GM21390 (cell line): Measurements from ENCODE around the gene OTOP1.
"Not testable (repeated sequence)": the region's sequence is repeated elsewhere in the genome, so short reads cannot be mapped to it uniquely, and the experiment has no call there.

Source experiments
- ATAC-seq: cut with Tn5 transposase; IDR thresholded peaks from one replicate; pipeline ENCODE4 v1.9.1; 2021; ENCODE audit not compliant: unreplicated experiment

Gene OTOP1

DNA sequence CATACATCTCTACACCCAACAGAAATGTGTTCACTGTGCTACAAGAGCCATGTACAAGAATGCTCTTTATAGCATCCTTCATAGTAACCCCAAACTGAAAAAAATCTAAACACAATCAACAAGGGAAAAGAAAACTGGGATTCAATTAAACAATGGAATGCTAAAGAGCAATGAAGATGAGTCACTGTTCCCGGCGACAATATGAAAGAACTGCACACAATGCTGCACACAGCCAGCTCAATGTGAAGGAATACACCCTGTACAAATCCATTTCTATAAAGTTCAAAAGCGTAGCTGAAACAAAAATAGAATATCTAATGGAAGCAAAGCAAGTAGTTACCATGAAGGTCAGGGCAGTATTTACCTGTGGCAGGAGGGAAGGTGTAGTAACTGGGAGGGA lies 12.8 kb upstream of the OTOP1 start:
- not testable (repeated sequence) for ATAC-seq

DNA sequence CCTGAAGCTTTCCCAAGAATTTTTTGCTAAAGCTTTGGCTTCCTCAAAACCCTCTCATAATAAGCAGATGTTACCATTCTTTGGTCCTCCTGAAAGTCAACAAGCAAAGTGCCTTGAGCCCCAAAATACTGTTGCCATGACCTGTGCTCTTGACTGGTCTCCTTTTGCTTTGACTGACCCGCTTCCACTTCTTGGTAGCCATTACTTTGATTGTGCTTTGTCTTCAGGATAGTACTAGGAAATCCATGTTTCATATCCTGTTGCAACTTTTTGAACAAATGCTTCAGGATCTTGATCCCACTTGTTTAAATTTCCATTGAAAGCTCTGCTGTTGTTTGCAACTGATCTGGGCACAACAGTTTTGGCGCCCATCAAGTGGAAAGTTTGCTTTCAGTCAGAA lies 6.9 kb upstream of the OTOP1 start:
- no peak for ATAC-seq

DNA sequence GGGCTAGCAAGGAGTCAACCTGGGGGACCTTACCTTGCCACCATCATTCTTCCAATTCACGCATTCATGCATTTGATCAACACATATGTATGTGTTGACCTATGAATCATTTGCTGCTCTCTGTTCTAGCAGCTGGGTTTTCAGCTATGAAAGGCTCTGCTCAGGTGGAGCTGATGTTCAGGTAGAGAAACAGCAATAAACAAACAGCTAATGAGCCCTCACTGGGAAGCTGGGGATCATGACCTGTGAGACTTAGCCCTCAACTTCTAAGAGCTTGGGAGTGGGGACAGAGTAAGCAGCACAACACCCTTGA lies 1.6 kb upstream of the OTOP1 start:
- ATAC-seq = no peak

DNA sequence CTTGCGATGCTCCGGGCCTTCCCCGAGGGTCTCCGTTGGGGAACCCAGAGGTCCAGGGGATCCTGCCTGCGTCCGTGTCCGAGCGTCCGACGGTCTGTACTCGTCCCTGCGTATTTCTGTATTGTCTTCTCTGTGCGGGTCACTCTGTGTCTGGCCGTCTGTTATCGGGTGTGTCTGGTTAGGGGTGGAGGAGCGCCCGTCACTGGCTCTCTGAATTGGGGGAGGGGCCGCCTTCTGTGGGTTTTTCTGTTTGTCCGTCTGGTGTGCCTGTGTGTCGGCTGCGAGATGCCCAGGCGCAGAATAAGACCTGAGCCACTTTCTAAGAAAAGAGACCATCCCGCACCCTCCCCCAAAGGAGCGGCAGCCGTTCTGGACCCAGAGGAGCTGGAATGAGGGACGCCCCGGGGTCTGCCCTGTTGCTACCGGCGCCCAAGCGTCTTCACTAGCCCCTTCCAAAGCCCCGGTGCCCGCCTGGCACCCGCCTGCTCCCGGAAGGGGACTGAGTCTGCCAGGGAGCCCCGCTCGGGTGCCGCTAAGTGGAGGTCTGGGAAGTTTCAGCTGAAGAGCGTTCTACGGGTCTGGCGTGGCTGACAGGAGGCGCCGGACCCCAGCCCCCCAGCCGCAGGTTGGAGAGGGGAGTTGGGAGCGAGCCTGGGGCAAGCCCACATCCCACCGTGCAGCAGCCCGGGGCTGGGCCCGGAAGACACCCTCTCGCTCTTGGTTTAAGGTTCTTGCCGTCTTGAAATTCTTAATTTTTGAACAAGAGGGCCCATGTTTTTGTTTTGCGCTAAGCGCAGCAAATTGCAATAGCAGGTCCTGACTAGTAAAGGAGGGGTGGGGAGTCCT lies 1.0 kb upstream of the OTOP1 start:
- no peak for ATAC-seq

DNA sequence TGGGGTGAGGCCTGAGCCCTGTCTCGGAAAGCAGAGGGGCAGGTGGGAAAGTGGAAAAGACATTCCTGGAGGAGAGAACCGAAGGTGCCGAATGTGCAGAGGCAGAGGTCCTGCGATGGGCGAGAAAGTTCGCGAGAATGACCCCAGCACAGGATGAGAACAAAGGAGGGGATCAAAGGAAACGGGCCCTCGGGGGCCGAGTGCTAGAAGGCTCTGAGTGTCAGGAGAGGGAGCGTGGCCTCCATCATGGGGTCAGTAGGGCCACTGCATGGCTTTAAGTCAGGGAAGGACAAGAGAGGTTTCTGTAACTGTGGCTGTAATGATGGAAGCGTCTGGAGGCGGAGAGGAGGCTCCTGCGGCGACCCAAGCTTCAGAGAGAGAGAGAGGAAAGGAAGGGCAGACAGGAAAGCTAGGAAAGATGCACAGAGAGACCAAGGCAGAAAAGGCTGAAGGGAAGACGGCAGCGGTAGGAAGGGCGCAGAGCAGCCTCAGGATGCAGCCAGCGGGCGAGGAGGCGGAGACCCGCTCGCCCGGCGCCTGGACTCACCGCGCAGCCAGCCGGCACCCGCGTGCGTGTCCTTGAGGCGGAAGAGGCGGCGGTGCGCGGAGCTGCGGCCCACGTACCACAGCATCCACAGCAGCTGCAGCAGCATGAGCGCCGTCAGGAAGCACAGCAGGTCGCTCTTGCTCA lies 669 bp downstream of the OTOP1 start:
- ATAC-seq = no peak

DNA sequence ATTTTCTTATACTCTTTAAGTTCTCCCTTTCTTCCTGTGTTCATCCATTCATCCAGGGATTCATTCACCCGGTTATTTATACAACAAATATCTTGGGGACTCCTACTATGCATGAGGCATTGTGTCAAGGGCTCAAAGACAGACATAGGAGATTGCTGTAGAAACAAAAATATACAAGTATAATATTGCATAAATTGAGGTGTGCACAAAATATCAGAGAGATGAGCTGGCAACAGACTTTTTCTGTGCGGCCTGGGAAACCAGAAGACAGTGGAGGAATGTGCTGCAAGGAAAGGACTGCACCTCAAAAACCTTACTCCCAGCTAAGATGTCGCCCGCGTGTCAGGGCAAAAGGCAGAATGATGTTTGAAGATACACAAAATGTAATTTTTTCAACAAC lies 9.6 kb downstream of the OTOP1 start:
- no peak for ATAC-seq

DNA sequence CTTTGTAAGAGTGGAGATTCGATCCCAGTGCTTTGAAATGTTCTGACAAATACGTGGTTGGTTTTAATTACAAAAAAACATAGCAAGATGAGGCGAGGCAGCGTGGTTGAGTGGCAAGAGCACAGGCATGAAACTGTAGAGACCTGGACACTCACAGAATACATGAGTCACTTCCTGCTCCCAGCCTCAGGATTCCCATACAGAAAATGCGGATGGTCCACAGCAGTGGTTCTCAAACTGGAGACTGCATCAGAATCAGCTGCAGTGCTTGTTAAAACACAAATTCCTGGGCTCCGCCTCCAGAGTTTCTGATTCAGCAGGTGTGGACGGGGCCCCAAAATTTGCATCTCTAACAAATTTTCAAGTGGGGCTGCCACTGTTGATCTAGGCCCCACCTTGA lies 10.1 kb downstream of the OTOP1 start:
- no peak for ATAC-seq

DNA sequence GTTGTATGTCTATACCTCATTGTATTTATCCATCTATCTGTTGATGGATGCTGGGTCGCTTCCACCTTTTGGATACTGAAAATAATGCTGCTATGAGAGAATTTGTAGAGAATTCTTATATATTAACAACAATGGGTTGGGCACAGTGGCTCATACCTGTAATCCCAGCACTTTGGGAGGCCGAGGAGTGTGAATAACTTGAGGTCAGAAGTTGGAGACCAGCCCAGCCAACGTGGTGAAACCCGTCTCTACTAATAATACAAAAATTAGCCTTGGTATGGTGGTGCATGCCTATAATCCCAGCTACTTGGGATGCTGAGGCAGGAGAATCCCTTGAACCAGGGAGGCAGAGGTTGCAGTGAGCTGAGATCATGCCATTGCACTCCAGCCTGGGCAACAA lies 13.1 kb downstream of the OTOP1 start:
- ATAC-seq = not testable (repeated sequence)

DNA sequence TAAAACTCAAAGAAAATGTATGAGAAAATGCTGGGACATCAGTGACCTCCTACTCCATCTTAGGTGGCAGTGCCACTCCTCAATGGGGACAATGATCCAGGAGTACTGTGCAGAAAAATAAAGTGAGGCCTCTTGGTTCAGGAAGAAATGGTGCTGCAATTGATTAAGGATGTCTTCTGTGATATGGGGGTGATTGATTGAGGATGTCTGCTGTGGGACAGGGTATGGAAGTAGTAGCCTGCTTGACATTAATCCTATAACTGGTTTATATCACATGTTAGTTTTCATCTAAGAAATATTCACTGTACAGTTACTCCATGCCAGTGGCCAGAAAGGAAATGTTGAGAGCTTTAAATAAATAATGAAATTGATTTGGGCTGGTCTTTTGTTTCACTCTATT lies 20.5 kb downstream of the OTOP1 start:
- ATAC-seq = no peak

DNA sequence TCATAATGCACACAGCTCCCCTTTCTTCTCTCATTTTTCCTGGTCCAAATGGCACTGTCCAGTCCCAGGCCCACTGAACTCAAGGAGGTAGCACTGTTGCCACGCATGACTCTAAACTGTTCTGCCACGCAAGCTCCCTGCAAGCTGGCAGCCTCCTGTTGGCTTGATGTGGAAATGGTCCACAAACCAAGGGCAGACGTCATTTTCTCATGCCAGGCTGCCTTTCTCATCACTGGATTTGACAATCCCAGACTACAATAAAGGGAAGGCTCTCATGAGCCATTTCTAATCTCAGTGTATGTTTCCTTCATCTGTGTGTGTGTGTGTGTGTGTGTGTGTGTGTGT lies 22.4 kb downstream of the OTOP1 start:
- no peak for ATAC-seq

DNA sequence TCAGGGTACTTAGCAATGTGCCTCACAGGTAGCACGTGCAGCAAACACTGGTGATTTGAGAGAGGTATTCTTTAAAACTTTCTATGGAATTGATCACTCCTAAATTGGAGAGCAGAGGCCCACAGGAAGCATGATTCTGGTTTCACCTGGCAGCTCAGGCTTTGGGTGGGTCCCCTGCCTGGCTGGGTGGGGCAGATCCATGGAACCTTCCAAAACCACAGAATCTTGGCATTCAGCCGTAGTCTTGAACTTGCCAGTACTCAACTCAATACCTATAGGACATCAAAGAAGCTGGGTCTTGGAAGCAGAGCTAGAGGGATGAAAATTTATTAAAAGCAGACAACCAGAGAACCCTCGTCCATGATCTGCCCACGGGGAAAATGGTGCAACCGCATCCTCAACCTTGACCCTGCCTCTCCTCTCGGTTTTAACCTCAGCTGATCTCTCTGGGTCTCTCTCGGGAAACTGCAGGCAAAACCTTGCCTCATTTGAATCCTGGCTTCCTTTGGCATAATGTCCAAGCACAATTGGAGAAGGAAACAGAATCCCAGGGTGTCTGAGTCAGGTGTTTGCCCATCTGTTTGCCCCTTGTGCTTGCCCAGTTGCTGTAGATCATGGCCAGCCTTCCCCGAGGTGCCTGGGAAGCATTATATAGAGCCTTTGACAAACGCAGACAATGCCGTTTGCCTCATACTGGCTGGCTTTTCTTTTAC lies 22.9 kb downstream of the OTOP1 start:
- ATAC-seq = no peak

DNA sequence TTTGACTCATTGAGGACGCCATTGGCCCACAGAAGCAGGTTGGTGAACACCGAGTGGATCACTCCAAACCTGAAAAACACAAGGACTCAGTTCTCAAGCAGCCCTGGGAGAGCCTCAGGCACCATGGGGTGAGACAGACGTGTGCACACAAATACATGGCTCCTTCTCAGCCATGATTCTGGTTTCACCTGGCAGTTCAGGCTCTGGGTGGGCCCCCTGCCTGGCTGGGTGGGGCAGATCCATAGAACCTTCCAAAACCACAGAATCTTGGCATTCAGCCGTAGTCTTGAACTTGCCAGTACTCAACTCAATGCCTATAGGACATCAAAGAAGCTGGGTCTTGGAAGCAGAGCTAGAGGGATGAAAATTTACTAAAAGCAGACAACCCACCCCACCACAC lies 24.2 kb downstream of the OTOP1 start:
- ATAC-seq = no peak

DNA sequence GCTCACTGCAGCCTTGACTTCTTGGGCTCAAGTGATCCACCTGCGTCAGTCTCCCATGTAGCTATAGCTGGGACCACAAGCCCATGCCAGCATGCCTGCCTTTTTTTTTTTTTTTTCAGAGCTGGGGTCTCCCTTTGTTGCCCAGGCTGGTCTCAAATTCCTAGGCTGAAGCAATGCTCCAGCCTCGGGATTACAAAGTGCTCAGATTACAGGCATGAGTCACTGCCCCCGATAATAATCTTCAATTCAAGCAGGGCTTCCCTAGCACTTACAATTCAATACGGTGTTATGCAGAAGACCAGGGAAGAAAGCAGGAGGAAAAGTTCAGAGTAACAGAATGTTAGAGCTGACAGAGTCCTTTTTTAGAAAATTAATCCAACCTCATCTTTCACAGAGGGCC lies 26.1 kb downstream of the OTOP1 start:
- ATAC-seq = no peak

DNA sequence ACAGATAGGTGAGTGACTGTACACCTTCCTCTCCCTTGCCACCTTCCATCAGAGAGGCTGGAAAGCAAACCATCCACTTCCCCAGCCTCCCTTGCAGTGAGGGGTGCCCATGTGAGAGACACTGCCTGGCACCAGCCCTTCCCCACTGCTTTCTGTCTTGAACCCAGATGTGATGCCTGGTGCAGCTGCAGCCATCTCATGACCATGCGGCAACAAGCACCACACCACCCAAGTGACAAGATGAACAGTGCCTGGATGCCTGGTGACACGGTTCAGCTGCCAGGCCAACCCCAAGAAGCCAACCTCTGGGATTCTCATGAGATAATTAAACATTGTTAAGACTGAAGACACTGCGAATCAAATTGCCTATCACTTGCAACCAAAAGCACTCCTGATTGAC lies 31.4 kb downstream of the OTOP1 start:
- ATAC-seq = no peak

DNA sequence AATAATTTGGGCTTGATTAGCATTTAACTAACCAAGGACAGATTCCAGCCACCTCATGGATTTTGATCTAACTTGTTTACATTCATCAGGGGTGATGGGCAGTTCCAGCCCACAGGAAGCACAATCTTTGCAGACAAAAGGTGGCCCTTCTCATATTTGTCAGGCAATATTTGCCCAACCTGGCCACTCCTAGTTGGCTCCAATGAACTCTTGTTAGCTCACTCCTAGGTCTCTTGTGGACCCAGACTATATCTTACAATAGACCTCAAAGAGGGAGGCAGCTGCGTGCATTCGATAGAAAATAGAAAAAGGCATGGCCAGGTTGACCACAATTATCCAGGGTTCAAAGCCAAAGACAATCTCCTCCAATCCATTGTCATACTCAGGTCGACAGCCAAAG lies 38.2 kb downstream of the OTOP1 start:
- not testable (repeated sequence) for ATAC-seq

DNA sequence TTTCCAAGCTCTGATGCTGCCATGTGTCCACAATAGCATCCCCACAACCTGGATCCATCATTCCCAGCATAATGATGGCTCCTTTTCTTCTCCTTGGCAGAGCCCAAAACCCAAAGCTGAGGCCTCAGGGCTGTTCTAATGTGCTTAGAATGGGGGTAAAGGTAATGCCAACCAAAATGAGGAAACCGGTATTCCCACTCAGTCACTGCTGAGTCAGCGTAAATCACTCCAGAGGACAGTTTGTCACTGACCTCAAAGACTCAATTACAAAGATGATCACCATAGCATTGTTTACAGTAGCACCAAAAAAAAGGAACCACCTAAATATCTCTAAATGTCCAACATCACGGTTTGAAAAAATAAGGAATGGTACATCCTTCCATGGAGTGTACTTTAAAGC lies 41.2 kb downstream of the OTOP1 start:
- ATAC-seq = no peak

DNA sequence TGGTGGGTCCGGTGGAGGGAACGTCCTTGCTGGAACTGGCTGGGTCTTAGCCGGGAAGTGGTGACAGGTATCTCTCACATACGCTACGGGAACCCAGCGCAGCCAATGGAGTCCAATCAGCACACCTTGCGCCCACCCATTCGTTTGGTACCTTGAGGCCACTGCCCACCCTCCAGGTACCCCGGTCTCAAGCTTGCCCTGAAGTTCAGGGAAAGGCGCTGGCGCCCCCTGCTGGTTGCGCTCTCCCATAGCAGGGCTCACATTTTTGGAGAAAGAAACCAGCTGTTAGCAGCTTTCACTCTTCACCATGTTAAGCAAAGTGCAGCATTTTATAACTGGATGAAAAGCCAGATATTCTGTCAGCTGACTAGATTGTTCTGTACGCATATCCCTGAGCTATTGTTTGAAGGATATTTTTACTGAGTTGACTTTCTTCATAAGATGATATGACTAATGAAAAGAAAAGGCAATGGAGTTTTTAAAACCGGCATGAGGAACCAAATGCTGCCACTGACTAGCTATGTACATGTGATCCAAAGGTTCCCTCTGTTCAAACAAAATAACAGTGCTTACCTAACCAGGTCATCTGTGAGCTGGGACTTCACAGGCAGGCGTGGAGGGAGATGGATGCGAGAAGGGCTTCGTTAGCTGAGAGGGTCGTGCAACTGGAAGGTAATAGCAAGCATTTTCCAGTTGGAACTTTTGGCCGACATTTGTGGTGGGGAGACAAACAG lies 43.7 kb downstream of the OTOP1 start:
- ATAC-seq = no peak

DNA sequence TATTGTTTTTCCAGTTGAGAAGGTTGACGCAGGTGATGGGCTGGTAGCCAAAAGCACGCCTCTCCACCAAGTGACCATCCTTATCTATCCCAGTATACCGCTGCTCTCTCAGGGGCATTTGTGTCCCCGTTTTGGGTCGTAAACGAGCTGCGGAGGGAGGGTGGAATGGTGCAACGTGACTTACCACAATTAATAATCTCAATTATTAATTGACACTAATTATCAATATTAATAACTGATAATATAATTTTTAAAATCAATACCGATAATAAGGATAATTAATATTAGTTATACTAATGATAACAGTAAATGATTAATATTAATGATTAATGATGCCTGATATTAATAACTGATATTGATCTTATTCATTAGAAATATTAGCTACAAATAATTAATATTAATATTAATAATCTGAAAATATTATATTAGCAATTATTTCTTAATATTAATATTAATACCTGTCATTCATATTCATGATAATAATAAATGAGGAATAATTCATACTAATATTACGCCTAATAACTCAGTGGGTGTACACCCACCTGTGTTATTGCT lies 56.1 kb downstream of the OTOP1 start:
- no peak for ATAC-seq

DNA sequence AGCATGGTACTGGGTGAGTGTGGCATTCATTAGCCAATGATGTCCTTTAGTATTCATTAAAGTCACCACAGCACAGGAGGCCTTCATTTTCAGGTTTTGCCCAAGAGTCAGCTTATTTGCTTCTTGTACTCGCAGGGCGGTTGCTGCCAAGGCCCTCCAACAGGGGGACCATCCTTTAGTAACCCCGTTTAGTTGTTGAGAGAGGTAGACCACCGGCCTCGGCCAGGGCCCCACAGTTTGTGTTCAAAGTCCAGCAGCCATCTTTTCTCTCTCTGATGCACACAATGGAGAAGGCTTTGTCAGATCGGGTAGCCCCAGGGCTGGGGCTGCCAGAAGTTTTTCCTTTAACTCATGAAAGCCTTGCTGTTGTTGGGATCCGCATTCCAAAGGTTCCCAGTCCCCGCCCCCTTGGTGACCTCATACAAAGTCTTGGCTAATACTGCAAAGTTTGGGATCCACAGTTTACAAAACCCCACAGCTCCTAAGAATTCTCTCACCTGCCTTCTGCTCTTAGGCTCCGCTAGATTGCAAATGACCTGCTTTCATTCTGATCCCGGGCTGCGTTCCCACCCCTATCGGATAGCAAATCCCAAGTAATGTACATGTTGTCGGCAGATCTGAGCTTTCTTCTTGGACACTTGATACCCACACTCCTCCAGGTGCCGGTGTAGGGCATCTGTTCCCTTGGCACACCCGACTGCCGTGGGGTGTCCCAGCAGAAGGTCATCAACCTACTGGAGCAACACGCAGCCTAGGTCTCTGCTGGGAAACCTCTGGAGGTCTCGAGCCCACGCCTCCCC lies 58.5 kb downstream of the OTOP1 start:
- ATAC-seq = not testable (repeated sequence)

DNA sequence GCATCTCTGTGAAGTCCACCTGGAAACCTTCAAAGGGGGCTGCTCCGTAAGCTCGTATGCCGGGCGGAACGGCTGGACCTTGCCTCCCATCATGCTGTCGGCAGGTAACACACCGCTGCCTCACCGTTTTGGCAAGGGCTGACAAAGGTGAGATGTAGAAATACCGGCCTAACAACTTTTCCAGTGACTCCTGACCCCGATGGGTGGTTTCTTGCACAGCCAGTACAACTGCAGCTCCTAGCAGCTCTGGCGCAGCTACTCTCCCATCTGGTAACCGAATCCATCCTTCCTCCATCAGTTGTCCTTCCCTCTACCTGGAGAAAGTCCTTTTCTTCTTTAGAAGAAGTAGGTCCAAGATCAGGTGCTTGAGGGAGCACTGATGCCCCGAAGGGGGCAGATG lies 59.7 kb downstream of the OTOP1 start:
- ATAC-seq = not testable (repeated sequence)
